GM12878 (cell line): Measurements from ENCODE around the gene ITPRIPL2. TPM values are rescaled to one million over a fixed set of nuclear protein-coding genes. Genes with fewer than 3 reads are reported as not detected.

Source experiments
- ATAC-seq: fragments of 200-7000 bp; cut with Tn5 transposase; 3 replicates; pipeline ENCODE4 v1.9.1; 2020; ENCODE audit warnings: mild to moderate bottlenecking, moderate library complexity
- BruUV-seq: library from RNA; stranded (reverse); fragments of 400-500 nt; replicated peaks from 2 replicates; lab custom pipeline; 2021; lab: Mats Ljungman, UMichigan
- CTCF ChIA-PET: fragments of 300-600 bp; sonication (Branson Sonifier 250); formaldehyde crosslinking; extraction: SDS; loops from one replicate; lab custom pipeline; 2021; ENCODE audit warnings: inconsistent platforms; lab: Yijun Ruan, JAX
- POLR2A ChIA-PET: fragments of 350-600 bp; formaldehyde crosslinking; extraction: SDS; loops from one replicate; lab custom pipeline; 2021; ENCODE audit warnings: inconsistent platforms; lab: Charles Lee
- RAD21 ChIA-PET: fragments of 300-600 bp; sonication (Branson Sonifier 250); formaldehyde crosslinking; loops from one replicate; lab custom pipeline; 2023; ENCODE audit warnings: antibody characterized with exemption; ENCODE audit not compliant: unreplicated experiment; lab: Charles Lee
- SMC1A ChIA-PET: fragments of 300-600 bp; sonication (Branson Sonifier 250); formaldehyde crosslinking; loops from one replicate; lab custom pipeline; 2023; ENCODE audit not compliant: unreplicated experiment, uncharacterized antibody; lab: Charles Lee
- DNase-seq: peaks from one replicate; pipeline ENCODE4 v3.0.0-alpha.2; 2011; ENCODE audit warnings: low read depth, low spot score
- FAIRE-seq: peaks from 3 replicates; lab custom pipeline; 2011; peaks lifted over from hg19 to GRCh38; lab: Jason Lieb, UNC
- H2AFZ ChIP-seq: 2 replicates; pipeline ENCODE4 v1.6.0; 2011; ENCODE audit warnings: low read depth, low read length, control low read depth; ENCODE audit not compliant: control insufficient read depth
- H3K27ac ChIP-seq: 2 replicates; pipeline ENCODE4 v1.5.1; 2011; ENCODE audit warnings: control low read depth; ENCODE audit not compliant: control insufficient read depth, insufficient read depth
- H3K27me3 ChIP-seq, 2 experiments: replicated peaks in 1 of 2; 2 replicates each; pipeline versions ENCODE4 v1.6.0 to v1.6.1; 2011; ENCODE audit warnings: low read length in 1 of 2; ENCODE audit not compliant: control insufficient read depth in 2 of 2, insufficient read depth in 2 of 2
- H3K36me3 ChIP-seq, 2 experiments: 2 replicates each; pipeline ENCODE4 v1.5.1; 2011; ENCODE audit warnings: low read length in 1 of 2; ENCODE audit not compliant: control insufficient read depth in 2 of 2, insufficient read depth in 2 of 2
- H3K4me1 ChIP-seq: 2 replicates; pipeline ENCODE4 v1.6.1; 2011; ENCODE audit warnings: mild to moderate bottlenecking, low read length, moderate library complexity, mixed read lengths; ENCODE audit not compliant: control insufficient read depth, insufficient read depth
- H3K4me2 ChIP-seq: 2 replicates; pipeline ENCODE4 v1.6.0; 2011; ENCODE audit warnings: control low read depth; ENCODE audit not compliant: control insufficient read depth, insufficient read depth
- H3K4me3 ChIP-seq: fragments of 200-600 bp; sonication (generic); 2 replicates; pipeline ENCODE4 v1.5.1; 2016
- H3K79me2 ChIP-seq: 2 replicates; pipeline ENCODE4 v1.6.0; 2011; ENCODE audit warnings: low read length; ENCODE audit not compliant: control insufficient read depth, insufficient read depth
- H3K9ac ChIP-seq: 2 replicates; pipeline ENCODE4 v1.8.0; 2011; ENCODE audit warnings: low read length, control low read depth, mixed read lengths; ENCODE audit not compliant: control insufficient read depth, insufficient read depth
- H3K9me3 ChIP-seq: replicated peaks from 3 replicates; pipeline ENCODE4 v1.5.1; 2011; ENCODE audit warnings: mild to moderate bottlenecking, low read length; ENCODE audit not compliant: control insufficient read depth, insufficient read depth
- H4K20me1 ChIP-seq: 2 replicates; pipeline ENCODE4 v1.6.0; 2011; ENCODE audit not compliant: control insufficient read depth, insufficient read depth
- ATF3 ChIP-seq: IDR thresholded peaks from 2 replicates; pipeline ENCODE4 v1.6.1; 2011; ENCODE audit warnings: low read depth, mild to moderate bottlenecking, low read length, moderate library complexity, borderline replicate concordance; ENCODE audit errors: extremely low read depth
- IKZF1 ChIP-seq: fragments of 450-650 bp; conservative IDR thresholded peaks from 2 replicates; pipeline ENCODE4 v1.6.1; 2017; ENCODE audit warnings: antibody characterized with exemption, mild to moderate bottlenecking
- IKZF2 ChIP-seq, 2 experiments: fragments of 450-650 bp; IDR thresholded peaks; 2 replicates each; pipeline ENCODE4 v1.6.1; 2017; ENCODE audit warnings: mild to moderate bottlenecking in 2 of 2, moderate library complexity in 2 of 2
- RUNX3 ChIP-seq: IDR thresholded peaks from 2 replicates; pipeline ENCODE4 v1.6.1; 2012; ENCODE audit warnings: low read length, inconsistent platforms
- SIX5 ChIP-seq: IDR thresholded peaks from 2 replicates; pipeline ENCODE4 v1.6.1; 2011; ENCODE audit warnings: mild to moderate bottlenecking, low read depth, low read length, moderate library complexity; ENCODE audit not compliant: severe bottlenecking
- SP1 ChIP-seq: IDR thresholded peaks from one replicate; pipeline ENCODE4 v1.6.1; 2011; ENCODE audit warnings: low read depth, low read length
- WRNIP1 ChIP-seq: IDR thresholded peaks from 2 replicates; pipeline ENCODE4 v1.6.1; 2011; ENCODE audit warnings: low read depth, low read length, improper control_type of control experiment, borderline replicate concordance
- ZNF687 ChIP-seq: fragments of 450-650 bp; IDR thresholded peaks from 2 replicates; pipeline ENCODE4 v1.6.1; 2017; ENCODE audit warnings: mild to moderate bottlenecking, moderate library complexity
- WGBS: methylation state at CpG from one replicate; pipeline ENCODE4 v1.1.6; 2016; ENCODE audit warnings: low lambda C conversion rate; ENCODE audit not compliant: insufficient replicate concordance, insufficient coverage; ENCODE audit errors: missing lambda C conversion rate; 5-methylcytosine and 5-hydroxymethylcytosine counted together
- in situ Hi-C: fragments of 300-500 bp; cut with MboI; formaldehyde crosslinking; loops from 9 replicates; pipeline ENCODE4 v1.14.3; 2018; ENCODE audit warnings: mixed read lengths
- intact Hi-C: fragments of 100-400 bp; cut with micrococcal nuclease; formaldehyde crosslinking; loops from one replicate; pipeline ENCODE4 v1.14.2; 2022; ENCODE audit not compliant: unreplicated experiment
- polyA plus RNA-seq, 11 experiments: library from polyadenylated mRNA; depleted of rRNA in 4 of 11; unstranded in 6 of 11; stranded (reverse) in 5 of 11; fragments of >200 nt; fragmentation: Nextera tagmentation in 4 of 11; fragmentation: Illumina TruSeq in 1 of 11; extraction: Ambion mirVana in 4 of 11; extraction: Trizol in 1 of 11; gene quantifications; 1 replicate in 1 of 11; 2 replicates in 10 of 11; pipeline versions ENCODE4 v1.2.1 to v1.2.3, GENCODE V29; 2011 to 2016; ENCODE audit warnings: inconsistent platforms in 2 of 11, missing spikeins in 2 of 11, low read depth in 1 of 11
- total RNA-seq, 4 experiments: library from RNA; depleted of rRNA in 3 of 4; stranded (reverse); fragments of >200 nt in 3 of 4; fragmentation: Illumina TruSeq in 1 of 4; extraction: Trizol in 1 of 4; gene quantifications; 2 replicates each; pipeline versions ENCODE4 v1.2.1 to v1.2.3, GENCODE V29; 2013 to 2021

ITPRIPL2 gene
- total and polyA plus RNA-seq, 10 of the 15 experiments (the other 5 are each of a cell fraction or from before 2014, with no cell fraction given): 0.48 to 14.3 (median 3.5) TPM

- no peak for FAIRE-seq
- no peak overlapping the region for H3K9ac ChIP-seq
- no peak overlapping the region; the same call in 1 of the 2 replicates for H3K4me3 ChIP-seq
- H2AFZ ChIP-seq: no peak overlapping the region; the same call in 1 of the 2 replicates
- intact Hi-C loops: no loop called here
- BruUV-seq: no TSS peak
- WGBS: 34% methylated on average over 6 of the region's 6 CpGs
- CTCF ChIA-PET: interaction anchor here (0.6 to 1.8 kb wide), 8 partner anchors 10 to 255 kb away, joined by 3 to 7 read pairs (median 4); no protein-coding TSS in a partner anchor
- peak overlapping the region; percentile 6 for H3K4me2 ChIP-seq
- H3K79me2 ChIP-seq: peaks cover 3% of the 10 kb centered on the region; the same call in 1 of the 2 replicates
- TF ChIP-seq SIX5 (no peak), WRNIP1 (no peak), RUNX3 (peak; percentile 49), ZNF687 (0 out of 2 replicates have a peak, but pooled peaks have one; percentile 32), ATF3 (no peak), SP1 (no peak), IKZF1 (0 out of 2 replicates have a peak, but pooled peaks have one; percentile 23), IKZF2 (IDR thresholded peaks at IDR 0.05) (0 out of 4 replicates have a peak, but pooled peaks of 1 of the 2 experiments have one; percentile 9)
- H3K9me3 ChIP-seq: no peaks in the 10 kb centered on the region
- H3K27me3 ChIP-seq: no peaks in the 10 kb centered on the region
- RAD21 ChIA-PET: interaction anchor here (0.6 to 1.4 kb wide), 3 partner anchors 9 to 407 kb away, joined by 3 to 6 read pairs (median 3); partner anchors contain the start of gene CCP110
- H3K27ac ChIP-seq: peak overlapping the region; percentile 22
- peaks cover 26% of the 10 kb centered on the region for H3K4me1 ChIP-seq
- POLR2A ChIA-PET: interaction anchor here (0.6 to 4.2 kb wide), 4 partner anchors 9 to 23 kb away, joined by 3 to 26 read pairs (median 8); no protein-coding TSS in a partner anchor
- H3K36me3 ChIP-seq: no peaks in the 10 kb centered on the region; a peak in 1 of 4 replicates
- H4K20me1 ChIP-seq: no peaks in the 10 kb centered on the region
- no peak for DNase-seq
- in situ Hi-C loops: no loop called here
- peak; percentile 29 for ATAC-seq
- SMC1A ChIA-PET: interaction anchor here (0.6 to 4.8 kb wide), 10 partner anchors 8 to 330 kb away, joined by 3 to 60 read pairs (median 4); no protein-coding TSS in a partner anchor
Measured at GRCh38 chr16:19116711-19117449, 3.1 kb downstream of the ITPRIPL2 start.
